ENCODE results near the gene GGT5.
A peak's percentile ranks its signal among the peaks of the same experiment; 100 is the strongest.

DNA sequence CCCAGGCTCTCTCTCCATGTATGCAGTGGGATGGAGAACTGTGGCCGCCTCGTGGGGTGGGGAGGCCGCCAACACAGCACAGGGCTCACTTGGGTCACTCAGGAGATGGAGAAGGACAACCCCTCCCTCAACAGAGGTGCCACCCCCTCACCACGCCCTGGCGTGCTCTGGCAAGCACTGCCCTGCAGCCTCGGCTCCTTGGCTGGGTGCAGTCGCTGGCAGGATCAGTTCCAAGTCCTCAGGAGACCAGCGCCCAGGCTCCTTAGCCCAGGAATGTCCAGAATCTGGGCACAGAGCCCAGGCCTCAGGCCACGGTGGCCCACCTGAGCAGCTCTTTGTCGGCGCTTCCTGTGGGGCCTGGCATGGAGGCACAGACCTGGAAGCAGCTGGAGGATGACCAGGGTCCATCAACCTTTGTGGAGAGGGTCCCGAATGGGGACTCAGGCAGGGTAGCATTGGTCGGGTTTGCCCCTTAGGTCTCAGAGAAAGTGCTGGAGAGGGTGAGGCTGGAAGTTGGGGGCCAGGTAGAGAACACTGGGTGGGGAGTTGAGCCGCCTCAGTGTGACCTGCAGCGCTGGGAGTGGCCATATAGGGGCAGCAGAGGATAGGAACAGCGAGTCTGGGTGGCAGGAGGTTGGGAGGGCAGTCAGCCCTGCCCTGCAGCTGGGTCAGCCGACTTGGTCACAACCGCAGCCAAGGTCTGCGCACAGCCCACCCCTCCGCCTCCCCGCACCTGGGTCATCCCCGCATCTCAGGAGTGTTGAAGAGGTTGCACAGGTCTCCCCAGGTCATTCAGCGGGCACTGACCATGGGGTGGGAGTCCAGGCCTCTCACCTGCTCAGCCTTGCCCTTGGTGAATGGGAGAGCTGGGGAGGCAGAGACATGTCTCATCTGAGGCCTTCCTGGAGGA, 55.4 kb downstream of the GGT5 start:
- TF ChIP-seq, protein P1, sequence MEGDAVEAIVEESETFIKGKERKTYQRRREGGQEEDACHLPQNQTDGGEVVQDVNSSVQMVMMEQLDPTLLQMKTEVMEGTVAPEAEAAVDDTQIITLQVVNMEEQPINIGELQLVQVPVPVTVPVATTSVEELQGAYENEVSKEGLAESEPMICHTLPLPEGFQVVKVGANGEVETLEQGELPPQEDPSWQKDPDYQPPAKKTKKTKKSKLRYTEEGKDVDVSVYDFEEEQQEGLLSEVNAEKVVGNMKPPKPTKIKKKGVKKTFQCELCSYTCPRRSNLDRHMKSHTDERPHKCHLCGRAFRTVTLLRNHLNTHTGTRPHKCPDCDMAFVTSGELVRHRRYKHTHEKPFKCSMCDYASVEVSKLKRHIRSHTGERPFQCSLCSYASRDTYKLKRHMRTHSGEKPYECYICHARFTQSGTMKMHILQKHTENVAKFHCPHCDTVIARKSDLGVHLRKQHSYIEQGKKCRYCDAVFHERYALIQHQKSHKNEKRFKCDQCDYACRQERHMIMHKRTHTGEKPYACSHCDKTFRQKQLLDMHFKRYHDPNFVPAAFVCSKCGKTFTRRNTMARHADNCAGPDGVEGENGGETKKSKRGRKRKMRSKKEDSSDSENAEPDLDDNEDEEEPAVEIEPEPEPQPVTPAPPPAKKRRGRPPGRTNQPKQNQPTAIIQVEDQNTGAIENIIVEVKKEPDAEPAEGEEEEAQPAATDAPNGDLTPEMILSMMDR (IDR thresholded peaks at IDR 0.05): peak; percentile 87
- no peak for TF ChIP-seq ZFX (IDR thresholded peaks at IDR 0.05; ENCODE audit: borderline replicate concordance)

All from 22Rv1 (cell line).